ENCODE results near the gene ZNF444.
"Not testable (repeated sequence)": the region's sequence is repeated elsewhere in the genome, so short reads cannot be mapped to it uniquely, and the experiment has no call there.

ZNF444 gene

DNA sequence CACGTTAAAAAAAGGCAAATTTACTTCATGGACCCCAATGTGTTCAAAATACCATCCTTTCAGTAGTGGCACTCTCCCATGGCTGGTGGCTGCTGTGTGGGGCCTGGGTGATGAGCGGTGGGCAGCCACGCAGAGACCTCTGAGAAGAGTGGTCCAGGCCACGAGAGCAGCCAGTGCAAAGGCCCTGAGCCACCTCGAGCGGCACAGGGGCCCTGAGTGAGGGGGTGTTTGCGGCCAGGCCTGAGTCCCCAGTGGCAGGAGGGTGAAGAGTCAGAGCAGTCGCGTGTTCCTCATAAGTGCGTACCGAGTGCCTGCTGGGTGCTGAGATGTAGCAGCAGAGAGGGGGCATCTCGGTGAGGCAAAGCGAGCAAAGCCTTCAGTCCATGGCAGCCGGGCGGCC is 7.0 kb downstream of the ZNF444 start:
- no peak for DNase-seq

DNA sequence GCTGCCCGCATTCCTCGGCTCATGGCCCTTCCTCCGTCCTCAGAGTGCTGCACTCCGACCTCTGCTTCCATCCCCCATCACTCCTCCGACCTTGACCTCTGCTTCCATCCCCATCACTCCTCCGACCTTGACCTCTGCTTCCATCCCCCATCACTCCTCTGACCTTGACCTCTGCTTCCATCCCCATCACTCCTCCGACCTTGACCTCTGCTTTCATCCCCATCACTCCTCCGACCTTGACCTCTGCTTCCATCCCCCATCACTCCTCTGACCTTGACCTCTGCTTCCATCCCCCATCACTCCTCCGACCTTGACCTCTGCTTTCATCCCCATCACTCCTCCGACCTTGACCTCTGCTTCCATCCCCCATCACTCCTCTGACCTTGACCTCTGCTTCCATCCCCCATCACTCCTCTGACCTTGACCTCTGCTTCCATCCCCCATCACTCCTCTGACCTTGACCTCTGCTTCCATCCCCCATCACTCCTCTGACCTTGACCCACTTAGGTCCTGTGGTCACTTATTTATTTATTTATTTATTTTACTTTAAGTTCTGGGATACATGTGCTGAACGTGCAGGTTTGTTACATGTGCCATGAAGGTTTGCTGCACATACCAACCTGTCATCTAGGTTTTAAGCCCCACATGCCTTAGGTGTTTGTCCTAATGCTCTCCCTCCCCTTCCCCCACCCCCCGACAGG is 8.0 kb downstream of the ZNF444 start:
- DNase-seq, result not testable (repeated sequence)

DNA sequence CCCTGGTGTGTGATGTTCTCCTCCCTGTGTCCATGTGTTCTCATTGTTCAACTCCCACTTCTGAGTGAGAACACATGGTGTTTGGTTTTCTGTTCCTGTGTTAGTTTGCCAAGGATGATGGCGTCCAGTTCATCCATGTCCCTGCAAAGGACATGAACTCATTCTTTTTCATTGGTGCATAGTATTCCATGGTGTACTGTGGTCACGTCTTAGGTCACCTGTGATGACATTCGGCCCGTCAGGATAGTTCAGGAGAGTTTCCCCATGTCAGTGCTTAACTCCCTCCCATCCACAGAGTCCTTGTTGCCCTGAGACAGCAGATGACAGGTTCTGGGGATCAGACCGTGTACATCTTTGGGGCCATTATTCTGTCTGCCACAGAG is 8.6 kb downstream of the ZNF444 start:
- DNase-seq, result no peak

DNA sequence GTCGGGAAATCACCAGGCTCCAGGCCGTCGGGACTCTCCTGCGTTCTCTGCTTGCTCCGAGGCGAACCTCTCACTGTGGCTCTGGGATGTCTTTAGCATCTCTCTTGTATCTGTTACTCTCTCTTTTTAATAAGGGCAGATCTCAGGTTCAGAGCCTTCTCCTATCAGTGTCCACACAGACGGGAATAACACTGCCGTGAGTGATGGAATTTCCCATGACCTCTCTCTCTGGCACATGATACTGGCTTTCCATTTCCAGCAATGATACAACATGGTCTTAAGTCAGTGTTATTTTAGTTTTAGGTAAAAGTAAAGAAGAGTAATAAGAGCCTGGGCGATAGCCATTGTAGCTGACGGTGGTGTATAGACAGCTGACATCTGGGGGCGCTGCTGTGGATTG is 9.3 kb downstream of the ZNF444 start:
- no peak for DNase-seq

DNA sequence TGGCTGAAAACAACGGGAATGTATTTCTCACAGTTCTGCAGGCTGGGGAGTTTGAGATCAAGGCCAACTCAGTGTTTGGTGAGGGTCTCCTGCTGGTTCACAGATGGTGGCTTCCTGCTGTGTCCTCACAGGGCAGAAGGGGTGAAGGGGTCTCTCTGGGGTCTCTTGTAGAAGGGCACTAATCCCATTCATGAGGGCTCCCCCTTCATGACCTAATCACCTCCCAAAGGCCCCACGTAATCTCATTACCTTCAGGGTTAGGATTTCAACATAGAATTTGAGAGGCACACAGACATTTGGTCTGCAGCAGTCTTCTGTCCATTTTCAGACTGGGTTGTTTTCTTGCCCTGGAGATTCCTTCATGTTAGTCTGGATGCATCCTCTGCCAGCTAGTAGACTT is 11.6 kb downstream of the ZNF444 start:
- no peak for DNase-seq

DNA sequence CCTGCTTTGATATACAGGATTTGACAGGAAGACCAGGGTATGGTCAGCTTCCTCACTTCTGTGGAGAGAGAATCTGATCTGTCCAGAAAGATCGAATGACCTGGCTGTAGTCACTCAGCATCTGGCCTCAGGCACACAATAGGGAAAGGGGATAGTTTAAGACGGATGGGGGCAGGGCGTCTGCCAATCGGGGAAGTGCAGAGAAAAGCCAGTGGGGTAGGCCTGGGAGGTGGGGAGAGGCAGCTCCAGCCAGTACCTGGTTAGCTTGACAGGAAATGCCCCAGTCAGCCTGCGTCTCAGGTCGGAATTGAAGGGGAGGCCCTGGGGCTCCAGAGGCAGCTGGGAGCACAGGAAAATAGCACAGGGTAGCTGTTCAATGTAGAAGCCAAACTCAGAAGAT is 12.4 kb downstream of the ZNF444 start:
- DNase-seq, result no peak

DNA sequence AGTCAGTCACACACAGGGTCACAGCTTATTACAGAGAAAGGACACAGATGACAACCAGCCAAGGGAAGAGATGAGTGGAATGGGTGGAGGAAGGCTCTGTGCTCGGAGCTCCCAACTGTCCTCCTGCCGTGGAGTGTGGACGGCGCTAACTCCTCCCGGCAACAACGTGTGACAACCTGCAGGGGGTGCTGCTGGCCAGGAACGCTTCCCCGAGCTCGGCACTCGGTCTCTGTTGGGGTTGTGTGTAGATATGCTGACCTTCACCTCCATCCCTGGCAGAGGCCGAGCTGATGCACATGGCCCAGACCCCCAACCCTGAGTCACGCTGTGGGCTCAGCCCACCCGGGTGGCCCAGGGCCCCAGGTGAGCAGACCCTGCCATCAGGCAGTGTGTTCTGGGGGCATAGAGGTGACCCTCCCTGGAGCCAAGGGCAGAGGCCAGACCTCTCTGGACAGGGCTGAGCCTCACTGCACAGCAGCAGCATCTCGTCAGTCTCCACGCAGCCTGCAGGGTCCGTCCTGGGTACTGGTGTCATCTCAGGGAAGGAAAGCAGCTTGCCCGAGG is 14.1 kb downstream of the ZNF444 start:
- DNase-seq, result no peak

DNA sequence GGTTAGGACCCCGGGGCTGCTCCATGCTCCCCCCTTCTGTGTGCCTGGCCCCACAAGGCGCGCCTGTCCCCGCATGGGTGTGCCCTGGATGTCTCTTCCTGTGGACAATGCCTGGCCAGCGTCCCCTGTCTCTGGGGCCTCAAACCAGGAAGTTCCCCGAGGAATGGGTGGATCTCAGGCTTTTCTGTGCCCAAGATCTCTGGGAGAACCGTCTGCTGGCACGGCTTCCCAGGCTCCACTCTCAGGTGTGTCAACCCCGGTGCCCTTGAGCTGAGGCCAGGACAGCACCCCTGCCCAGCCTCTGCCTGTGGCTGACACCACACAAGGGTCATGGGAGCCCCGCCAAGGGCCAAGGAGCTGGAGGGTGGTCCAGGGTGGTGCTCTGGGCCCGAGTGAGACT is 15.7 kb downstream of the ZNF444 start:
- no peak for DNase-seq

DNA sequence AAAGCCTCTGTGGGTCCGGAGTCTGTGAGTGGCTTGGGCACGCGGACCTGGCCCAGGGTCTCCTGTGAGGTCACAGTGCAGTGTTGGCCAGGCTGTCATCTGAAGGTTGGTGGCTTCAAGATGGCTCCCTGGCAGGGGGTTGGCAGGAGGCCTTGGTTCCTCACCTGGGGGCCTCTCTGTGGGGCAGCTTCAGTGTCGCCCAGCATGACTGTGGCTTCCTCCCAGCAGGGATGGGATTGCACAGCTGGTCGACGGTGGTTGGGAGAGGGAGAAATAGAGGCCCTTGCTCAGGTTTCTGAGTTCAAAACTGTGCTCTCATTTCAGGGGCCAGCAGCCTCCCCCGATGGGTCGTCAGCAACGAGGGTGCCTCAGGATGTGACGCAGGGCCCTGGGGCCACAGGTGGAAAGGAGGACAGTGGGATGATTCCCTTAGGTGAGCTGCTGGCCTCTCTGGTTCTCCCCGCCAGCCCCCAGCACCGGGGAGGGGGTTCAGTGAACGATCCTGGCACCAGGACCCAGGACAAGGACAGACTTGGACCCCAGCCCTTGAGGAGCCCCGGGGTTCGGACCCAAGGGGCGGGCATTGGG is 17.2 kb downstream of the ZNF444 start:
- DNase-seq, result no peak

DNA sequence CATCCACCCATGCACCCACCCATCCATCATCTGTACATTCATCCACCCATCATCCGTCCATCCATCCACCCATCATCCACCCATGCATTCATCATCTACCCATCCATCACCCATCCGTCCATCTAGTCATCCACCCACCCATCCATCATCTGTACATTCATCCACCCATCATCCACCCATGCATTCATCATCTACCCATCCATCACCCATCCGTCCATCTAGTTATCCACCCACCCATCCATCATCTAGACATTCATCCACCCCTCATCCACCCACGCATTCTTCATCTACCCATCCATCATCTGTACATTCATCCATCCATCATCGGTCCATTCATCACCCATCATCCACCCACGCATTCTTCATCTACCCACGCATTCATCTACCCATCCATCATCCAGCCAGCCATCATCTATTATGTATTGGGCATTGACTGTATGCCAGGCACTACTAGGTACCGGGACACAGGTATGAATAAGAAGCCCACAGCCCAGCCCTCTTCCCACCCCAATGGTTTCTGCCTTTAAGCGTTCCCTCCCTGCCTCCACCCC is 18.0 kb downstream of the ZNF444 start:
- no peak for DNase-seq

DNA sequence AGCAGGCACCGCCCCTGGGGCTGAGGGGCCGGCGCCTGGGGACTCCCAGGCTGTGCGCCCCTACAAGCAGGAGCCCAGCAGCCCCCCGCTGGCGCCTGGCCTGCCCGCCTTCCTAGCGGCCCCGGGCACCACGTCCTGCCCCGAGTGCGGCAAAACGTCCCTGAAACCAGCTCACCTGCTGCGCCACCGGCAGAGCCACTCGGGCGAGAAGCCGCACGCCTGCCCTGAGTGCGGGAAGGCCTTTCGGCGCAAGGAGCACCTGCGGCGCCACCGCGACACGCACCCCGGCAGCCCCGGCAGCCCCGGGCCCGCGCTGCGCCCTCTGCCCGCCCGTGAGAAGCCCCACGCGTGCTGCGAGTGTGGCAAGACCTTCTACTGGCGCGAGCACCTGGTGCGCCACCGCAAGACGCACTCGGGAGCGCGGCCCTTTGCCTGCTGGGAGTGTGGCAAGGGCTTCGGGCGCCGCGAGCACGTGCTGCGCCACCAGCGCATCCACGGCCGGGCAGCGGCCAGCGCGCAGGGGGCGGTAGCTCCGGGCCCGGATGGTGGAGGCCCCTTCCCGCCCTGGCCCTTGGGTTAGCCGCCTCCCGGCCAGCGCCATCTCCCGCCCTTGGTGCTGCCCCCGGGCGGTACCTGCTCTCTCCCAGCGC is 18.7 kb downstream of the ZNF444 start:
- DNase-seq, result no peak

DNA sequence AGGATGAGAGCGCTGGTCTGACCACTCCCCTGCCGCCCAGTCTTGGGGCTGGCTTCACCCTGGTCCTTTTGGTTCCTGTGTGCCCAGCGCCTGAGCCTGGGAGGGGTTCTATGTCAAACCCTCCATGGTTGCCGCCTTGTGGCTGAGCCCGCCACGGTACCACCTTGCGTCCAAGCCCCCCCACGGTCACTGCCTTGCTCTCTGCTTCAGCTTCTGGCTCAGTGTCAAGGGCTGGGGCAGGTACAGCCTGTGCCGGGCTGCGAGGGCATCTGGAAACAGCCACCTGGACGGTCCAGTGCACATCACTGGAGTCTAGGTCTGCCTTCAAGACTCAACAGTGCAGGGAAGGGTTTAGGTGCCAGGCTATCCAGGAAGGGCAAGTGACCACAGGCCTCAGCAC is 20.4 kb downstream of the ZNF444 start:
- no peak for DNase-seq

DNA sequence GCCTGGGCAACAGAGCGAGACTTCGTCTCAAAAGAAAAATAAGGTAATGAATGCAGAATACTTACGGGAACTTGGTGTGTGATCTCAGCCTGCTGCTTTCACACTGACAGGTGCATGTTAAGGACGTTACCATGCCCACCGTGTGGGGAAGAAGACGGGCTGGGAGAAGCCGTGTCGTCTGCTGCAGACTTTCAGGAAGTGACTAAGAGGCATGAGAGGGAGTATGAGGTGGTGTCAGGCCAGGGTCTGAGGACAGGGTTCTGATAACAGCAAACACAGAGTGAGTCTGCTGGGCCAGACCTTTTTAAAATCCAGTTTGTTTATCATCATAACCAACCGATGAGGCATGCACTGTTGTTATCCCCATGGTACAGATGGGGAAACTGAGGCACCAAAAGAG is 21.2 kb downstream of the ZNF444 start:
- no peak for DNase-seq

DNA sequence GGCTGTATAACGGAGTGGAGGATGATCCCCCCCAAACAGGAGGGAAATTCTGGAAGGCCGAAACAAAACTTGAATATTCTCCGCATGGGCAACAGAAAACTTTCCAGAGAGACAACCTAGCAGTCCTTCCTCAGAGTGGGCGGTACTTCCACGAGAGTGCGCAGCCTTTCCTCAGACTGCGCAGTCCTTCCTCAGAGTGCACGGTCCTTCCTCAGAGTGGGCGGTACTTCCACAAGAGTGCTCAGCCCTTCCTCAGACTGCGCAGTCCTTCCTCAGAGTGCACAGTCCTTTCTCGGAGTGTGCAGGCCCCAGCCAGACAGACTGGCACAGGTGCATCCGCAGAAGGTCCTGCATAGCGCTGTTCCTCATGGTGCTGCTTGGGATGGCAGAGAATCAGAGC is 22.0 kb downstream of the ZNF444 start:
- DNase-seq, result no peak

DNA sequence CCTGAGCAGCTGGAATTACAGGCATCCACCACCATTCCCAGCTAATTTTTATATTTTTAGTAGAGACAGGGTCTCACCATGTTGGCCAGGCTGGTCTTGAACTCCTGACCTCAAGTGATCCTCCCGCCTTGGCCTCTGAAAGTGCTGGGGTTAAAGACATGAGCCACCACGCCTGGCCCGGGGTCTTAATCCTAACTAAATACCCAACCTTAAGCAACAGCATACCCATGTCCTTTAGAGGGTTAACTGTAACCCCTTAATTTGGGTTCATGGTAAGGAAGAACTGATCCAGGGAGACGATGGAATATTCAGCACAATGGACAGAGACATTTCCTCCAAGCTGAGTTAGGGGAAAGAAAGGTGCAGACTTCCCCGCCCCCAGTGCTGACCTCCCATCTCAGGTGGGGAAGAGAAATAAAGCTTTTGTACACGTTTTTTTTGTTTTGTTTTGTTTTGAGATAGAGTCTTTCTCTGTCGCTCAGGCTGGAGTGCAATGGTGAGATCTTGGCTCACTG is 26.0 kb downstream of the ZNF444 start:
- no peak for DNase-seq

DNA sequence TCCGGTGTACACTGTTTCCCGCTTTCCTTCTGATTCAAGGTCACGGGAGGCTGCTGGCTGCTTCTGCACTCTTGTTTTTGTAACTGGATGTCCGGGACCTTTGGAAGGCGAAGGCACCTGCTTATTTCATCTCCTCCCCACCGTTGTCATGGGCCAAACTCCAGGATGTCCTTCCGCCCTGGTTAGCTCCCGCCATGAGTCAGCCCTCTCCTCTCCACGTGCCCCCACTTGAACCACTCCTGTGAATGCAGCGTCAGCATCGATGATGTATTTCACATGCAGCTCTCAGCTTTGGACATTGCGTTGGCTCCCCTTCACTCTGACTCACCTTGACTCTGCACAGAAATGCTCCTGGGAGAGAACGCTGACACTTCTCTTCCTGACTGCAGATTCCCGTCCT is 29.2 kb downstream of the ZNF444 start:
- peak; percentile 88 for DNase-seq

DNA sequence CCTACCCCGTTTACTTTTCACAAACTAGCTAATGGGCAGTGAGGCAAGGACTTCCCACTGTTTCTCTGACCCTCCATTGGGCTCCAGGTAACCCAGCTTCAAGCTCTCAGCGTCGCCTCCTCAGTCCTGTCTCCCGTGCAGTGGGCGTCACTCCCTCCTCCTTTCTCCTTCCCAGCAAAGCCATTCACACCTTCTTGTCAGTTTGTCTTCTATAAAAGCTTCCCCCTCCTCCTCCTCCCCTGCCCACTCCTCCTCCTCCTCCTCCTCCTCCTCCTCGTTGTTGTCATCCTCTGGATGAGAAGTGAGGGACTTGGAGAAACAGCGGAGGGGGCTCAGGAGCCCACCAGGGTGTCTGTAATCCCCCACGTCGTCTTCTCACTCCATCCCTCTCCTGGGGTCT is 33.0 kb downstream of the ZNF444 start:
- DNase-seq, result no peak

DNA sequence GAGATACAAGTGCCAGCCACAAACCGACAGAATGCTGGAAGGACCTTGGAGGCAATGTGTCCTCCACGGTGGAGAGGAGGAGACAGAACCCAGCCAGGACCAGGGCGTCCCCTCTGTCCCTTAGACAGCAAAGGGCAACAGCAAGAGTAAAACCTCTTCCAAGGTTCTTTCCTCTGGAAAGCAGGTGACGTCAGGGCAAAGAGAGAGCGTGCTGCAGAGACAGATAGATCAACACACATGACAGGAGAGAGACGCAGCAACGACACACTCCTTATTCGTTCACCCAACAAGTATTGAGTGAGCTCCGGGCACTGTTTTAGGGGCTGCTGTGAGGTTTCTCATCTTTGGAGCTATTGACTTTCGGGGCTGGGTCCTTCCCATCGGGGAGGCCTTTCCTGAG is 33.5 kb downstream of the ZNF444 start:
- DNase-seq, result no peak

DNA sequence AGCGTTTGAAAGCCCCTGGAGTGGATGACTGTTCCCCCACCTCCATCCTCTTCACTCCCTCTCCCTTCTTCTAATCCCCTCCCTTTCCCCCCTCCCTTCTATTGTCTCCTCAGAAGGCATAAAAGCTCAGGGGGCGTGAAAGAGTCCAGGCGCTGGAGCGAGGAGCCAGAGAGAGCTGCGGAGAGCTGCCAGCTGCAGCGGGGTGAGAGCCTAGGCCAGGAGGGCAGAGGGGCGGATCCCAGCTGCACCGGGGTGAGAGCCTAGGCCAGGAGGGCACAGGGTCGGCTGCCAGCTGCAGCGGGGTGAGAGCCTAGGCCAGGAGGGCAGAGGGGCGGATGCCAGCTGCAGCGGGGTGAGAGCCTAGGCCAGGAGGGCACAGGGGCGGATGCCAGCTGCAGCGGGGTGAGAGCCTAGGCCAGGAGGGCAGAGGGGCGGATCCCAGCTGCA is 34.8 kb downstream of the ZNF444 start, which contains the start of gene GALP:
TSS of gene GALP (plus strand) at position 148 of the 447 bp plus-strand sequence. CDS start 1,101 bp downstream, outside the sequence.
- peak; percentile 58 for DNase-seq

DNA sequence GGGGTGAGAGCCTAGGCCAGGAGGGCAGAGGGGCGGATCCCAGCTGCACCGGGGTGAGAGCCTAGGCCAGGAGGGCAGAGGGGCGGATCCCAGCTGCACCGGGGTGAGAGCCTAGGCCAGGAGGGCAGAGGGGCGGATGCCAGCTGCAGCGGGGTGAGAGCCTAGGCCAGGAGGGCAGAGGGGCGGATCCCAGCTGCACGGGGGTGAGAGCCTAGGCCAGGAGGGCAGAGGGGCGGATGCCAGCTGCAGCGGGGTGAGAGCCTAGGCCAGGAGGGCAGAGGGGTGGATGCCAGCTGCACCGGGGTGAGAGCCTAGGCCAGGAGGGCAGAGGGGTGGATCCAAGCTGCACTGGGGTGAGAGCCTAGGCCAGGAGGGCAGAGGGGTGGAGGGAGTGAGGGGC is 35.2 kb downstream of the ZNF444 start:
- not testable (repeated sequence) for DNase-seq

DNA sequence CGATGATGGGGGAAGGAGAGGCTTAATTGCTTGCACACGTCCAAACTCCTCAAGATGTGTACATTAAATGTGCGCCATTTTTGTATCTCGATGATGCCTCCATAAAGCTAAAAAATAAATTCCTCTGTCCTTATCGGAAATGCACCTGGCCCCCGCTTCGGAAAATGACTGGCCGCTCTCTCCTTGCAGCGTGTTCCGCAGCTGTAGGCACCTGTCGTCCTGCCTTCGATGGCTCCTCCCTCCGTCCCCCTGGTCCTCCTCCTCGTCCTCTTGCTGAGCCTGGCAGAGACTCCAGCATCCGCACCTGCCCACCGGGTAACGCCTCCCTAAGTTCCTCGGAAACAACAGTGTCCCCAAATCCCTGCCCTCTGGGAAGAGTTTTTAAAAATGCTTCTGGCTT is 35.8 kb downstream of the ZNF444 start:
- no peak for DNase-seq

DNA sequence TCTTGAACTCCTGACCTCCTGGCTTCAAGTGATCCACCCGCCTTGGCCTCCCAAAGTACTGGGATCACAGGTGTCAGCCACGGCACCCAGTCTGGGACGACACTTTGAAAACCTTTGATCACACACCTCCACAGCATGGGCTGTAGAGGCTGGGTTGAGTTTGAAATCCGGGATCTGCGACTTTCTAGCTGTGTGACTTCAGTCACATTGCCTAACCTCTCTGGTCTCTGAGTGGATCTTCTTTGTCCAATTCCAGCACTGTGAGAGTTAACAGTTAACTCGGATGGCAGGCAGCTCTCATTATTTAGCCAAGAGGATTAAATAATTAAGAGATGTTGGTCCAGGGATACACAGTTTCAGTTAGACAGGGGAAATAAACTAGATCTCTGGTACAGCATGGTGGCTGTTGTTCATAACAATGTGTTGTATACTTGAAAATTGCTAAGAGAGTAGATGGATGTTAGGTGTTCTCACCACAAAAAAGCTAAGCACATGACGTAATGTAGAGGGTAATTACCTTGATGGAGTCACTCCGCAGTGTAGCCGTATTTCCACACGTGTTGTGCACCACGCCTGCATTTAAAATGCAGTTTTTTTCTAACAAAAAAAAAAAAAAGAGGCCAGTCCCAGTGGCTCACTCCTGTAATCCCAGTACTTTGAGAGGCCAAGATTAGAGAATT is 36.6 kb downstream of the ZNF444 start:
- no peak for DNase-seq

DNA sequence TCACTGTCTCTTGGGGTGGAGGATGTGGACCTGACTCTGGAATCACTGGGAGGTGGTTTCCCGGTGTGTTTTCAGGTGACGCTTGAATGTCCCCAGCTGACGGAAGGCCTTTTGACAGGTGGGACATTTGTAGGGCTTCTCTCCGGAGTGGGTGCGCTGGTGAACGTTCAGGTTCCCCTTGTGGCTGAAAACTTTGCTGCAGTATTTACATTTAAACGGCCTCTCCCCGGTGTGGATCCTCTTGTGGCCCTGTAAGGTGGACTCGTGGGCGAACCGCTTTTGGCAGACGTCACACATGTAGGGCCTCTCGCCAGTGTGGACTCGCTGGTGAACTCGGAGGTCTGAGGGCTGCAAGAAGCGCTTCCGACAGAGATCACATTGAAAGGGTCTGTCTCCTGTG is 48.7 kb downstream of the ZNF444 start:
- DNase-seq, result no peak
